GM18517 (cell line): ENCODE data around the gene SPATA24.
"Not testable (repeated sequence)": the region's sequence is repeated elsewhere in the genome, so short reads cannot be mapped to it uniquely, and the experiment has no call there.

Source experiments
- ATAC-seq: cut with Tn5 transposase; IDR thresholded peaks from one replicate; pipeline ENCODE4 v1.9.1; 2021; ENCODE audit warnings: mild to moderate bottlenecking, moderate library complexity; ENCODE audit not compliant: unreplicated experiment

Gene SPATA24

GRCh38 chr5:139355900-139356299, 48.0 kb downstream of the SPATA24 start:
- ATAC-seq: not testable (repeated sequence)

GRCh38 chr5:139354186-139354585, 49.7 kb downstream of the SPATA24 start:
- no peak for ATAC-seq

- ATAC-seq: not testable (repeated sequence)
These were observed 56.0 kb downstream of the SPATA24 start for GRCh38 chr5:139347863-139348262.
